Right atrium auricular region (tissue), 2 donors: ENCODE results near the gene APOL1. TPM values are rescaled to one million over a fixed set of nuclear protein-coding genes. Genes with fewer than 3 reads are reported as not detected.
"Not testable (repeated sequence)": the region's sequence is repeated elsewhere in the genome, so short reads cannot be mapped to it uniquely, and the experiment has no call there.

Source experiments
- DNase-seq: peaks from one replicate; pipeline ENCODE4 v3.0.0-alpha.2; 2019; ENCODE audit warnings: low spot score
- H3K27ac ChIP-seq, 2 donors: fragments of 200-600 bp; sonication (generic); 1 replicate in 1 of 2; 2 replicates in 1 of 2; pipeline ENCODE4 v1.5.1; 2016 to 2019
- H3K27me3 ChIP-seq, 2 donors: fragments of 200-600 bp; sonication (generic); one replicate each; pipeline versions ENCODE4 v1.5.1 to v1.6.0; 2017 to 2019
- H3K36me3 ChIP-seq: fragments of 200-600 bp; sonication (generic); one replicate; pipeline ENCODE4 v1.5.1; 2016
- H3K4me1 ChIP-seq, 2 donors: fragments of 200-600 bp; sonication (generic); one replicate each; pipeline versions ENCODE4 v1.5.1 to v1.6.0; 2017 to 2019
- H3K4me3 ChIP-seq, 2 donors: fragments of 200-600 bp; sonication (generic); 1 replicate in 1 of 2; 2 replicates in 1 of 2; pipeline ENCODE4 v1.5.1; 2017 to 2019; ENCODE audit warnings: mild to moderate bottlenecking in 1 of 2, moderate library complexity in 1 of 2
- H3K9me3 ChIP-seq, 2 donors: fragments of 200-600 bp; sonication (generic); one replicate each; pipeline ENCODE4 v1.5.1; 2019
- CTCF ChIP-seq, 2 donors: fragments of 200-600 bp; sonication (generic); IDR thresholded peaks; one replicate each; pipeline ENCODE4 v1.5.1; 2019; ENCODE audit warnings: antibody characterized with exemption in 2 of 2
- total RNA-seq, 2 donors: library from RNA; depleted of rRNA; stranded (reverse); fragments of >200 nt; gene quantifications; one replicate each; pipeline ENCODE4 v1.1.0, GENCODE V29; 2016

APOL1 gene
- total RNA-seq, 2 donors from 2014 or later: 10.7 to 18.1 TPM

DNA sequence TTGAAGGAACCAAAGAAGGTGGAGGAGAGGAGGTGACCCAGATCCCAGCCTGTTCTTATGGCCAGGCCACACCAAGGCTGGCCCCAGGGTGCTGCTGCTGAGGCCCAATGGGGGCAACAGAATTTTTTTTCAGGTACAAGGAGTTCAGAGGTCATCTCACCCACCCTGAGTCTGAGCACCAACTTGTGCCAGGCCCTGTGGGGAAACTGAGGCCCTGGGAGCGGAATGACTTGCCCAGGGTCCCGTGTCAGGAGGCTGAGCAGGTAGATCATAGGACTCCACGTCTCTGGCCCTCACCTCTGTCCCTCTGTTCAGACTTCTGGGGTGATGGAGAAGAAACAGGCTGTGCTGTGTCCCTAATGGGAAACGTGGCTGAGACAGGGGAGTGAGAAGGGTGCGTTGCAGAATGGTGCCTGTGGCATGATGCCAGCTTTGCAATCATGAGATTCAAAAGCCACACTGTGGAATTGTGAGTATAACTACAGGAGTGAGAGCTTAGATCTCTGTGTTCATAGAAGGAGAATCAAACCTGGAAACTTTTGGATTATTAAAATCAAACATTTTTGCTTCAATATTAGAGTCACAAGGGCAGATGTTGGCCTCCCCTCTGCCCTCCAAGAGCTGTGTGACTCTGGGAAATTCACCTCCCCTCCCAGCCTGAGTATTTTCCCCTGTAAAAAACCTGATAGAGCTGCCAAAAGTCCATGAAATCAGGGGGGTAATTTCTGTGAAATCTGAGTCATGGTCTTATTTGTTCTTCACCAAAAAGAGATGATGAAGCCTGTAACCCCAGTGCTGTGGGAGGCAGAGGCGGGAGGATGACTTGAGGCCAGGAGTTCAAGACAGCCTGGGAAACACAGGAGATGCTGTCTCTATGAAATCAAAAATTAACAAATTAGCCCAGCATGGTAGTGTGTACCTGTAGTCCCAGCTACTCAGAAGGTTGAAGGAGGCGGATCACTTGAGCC, 874 bp downstream of the APOL1 start:
- H3K9me3 ChIP-seq: no peaks in the 10 kb centered on the region
- no peaks in the 10 kb centered on the region for H3K27me3 ChIP-seq
- peaks cover 0 to 41% of the 10 kb centered on the region in 2 donors for H3K4me1 ChIP-seq
- no peak for TF ChIP-seq CTCF (IDR thresholded peaks at IDR 0.05)
- H3K27ac ChIP-seq: peak overlapping the region; percentile 81 to 82
- no peak for DNase-seq
- no peaks in the 10 kb centered on the region for H3K36me3 ChIP-seq
- peak overlapping the region; percentile 34 to 51 for H3K4me3 ChIP-seq

GRCh38 chr22:36255572-36255971, 2.6 kb downstream of the APOL1 start:
- Histone ChIP-seq H3K4me3 (peak overlapping the region in 1 of 2 donors; percentile 12), H3K4me1 (peaks cover 0 to 55% of the 10 kb centered on the region in 2 donors), H3K27ac (peak overlapping the region; percentile 81 to 82)
- DNase-seq, H3K27me3 ChIP-seq, H3K9me3 ChIP-seq, H3K36me3 ChIP-seq: not testable (repeated sequence)

GRCh38 chr22:36256478-36256877, 3.5 kb downstream of the APOL1 start:
- no peak for DNase-seq
- Histone ChIP-seq H3K27me3 (no peaks in the 10 kb centered on the region), H3K36me3 (no peaks in the 10 kb centered on the region), H3K4me3 (no peak overlapping the region), H3K9me3 (no peaks in the 10 kb centered on the region), H3K27ac (peak overlapping the region; percentile 31 to 66), H3K4me1 (peaks cover 0 to 55% of the 10 kb centered on the region in 2 donors)
- TF ChIP-seq CTCF (IDR thresholded peaks at IDR 0.05): no peak

DNA sequence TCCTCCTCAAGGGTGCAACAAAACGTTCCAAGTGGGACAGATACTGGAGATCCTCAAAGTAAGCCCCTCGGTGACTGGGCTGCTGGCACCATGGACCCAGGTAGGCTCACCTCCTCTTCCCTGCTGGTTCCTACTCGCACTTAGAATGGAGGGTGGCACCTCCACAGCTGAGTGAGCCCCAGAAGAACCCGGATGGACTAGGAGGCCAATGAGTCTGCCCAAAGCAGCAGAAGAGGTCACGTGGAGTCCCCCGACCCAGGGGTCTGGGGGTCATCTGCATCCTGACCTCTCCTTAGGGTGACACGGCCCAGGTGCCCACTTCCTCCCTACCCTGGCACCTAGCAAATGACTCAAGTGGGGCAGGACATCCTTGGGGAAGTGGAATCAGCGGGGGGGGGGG, 4.4 kb downstream of the APOL1 start:
- no peak overlapping the region for H3K4me3 ChIP-seq
- no peaks in the 10 kb centered on the region for H3K9me3 ChIP-seq
- DNase-seq: no peak
- no peaks in the 10 kb centered on the region for H3K36me3 ChIP-seq
- no peaks in the 10 kb centered on the region for H3K27me3 ChIP-seq
- no peak overlapping the region for H3K27ac ChIP-seq
- peaks cover 0 to 55% of the 10 kb centered on the region in 2 donors for H3K4me1 ChIP-seq
- no peak for TF ChIP-seq CTCF (IDR thresholded peaks at IDR 0.05)

GRCh38 chr22:36257948-36258670, 5.2 kb downstream of the APOL1 start:
- Histone ChIP-seq H3K27ac (peak overlapping the region; percentile 32 to 62), H3K27me3 (no peaks in the 10 kb centered on the region), H3K4me1 (peaks cover 0 to 55% of the 10 kb centered on the region in 2 donors), H3K36me3 (no peaks in the 10 kb centered on the region), H3K9me3 (no peaks in the 10 kb centered on the region), H3K4me3 (no peak overlapping the region)
- DNase-seq: no peak
- no peak for TF ChIP-seq CTCF (IDR thresholded peaks at IDR 0.05)
